Activated CD8-positive, alpha-beta T cell treated with anti-CD3 and anti-CD28 coated beads, Interleukin-2, amount 10 ng/mL, durations not matched to agents 7 days and 5 days (primary cell): ENCODE measurements around the gene SLC4A2. TPM values are rescaled to one million over a fixed set of nuclear protein-coding genes. Genes with fewer than 3 reads are reported as not detected.

Experiments
- ATAC-seq: fragments of 150-1000 bp; cut with Tn5 transposase; one replicate; pipeline ENCODE4 v1.10.0; 2021; ENCODE audit warnings: moderate library complexity
- CTCF ChIA-PET: fragments of 350-600 bp; sonication (Branson Sonifier 250); formaldehyde crosslinking; loops from one replicate; lab custom pipeline; 2021; ENCODE audit warnings: antibody characterized with exemption; lab: Charles Lee
- POLR2A ChIA-PET: fragments of 350-600 bp; sonication (Branson Sonifier 250); formaldehyde crosslinking; loops from one replicate; lab custom pipeline; 2021; ENCODE audit warnings: antibody characterized with exemption; lab: Charles Lee
- DNase-seq: peaks from one replicate; pipeline ENCODE4 v3.0.0-alpha.2; 2020
- H3K27ac Mint-ChIP-seq: one replicate; pipeline ENCODE4 v1.8.0; 2021; ENCODE audit warnings: mild to moderate bottlenecking, mixed read lengths
- H3K27me3 Mint-ChIP-seq: one replicate; pipeline ENCODE4 v1.8.0; 2021; ENCODE audit warnings: low read depth, mixed read lengths
- H3K36me3 Mint-ChIP-seq: one replicate; pipeline ENCODE4 v1.8.0; 2021; ENCODE audit warnings: low read depth, mixed read lengths
- H3K4me1 Mint-ChIP-seq: one replicate; pipeline ENCODE4 v1.8.0; 2021; ENCODE audit warnings: low read depth, mixed read lengths
- H3K4me3 Mint-ChIP-seq: one replicate; pipeline ENCODE4 v1.8.0; 2021; ENCODE audit warnings: mild to moderate bottlenecking, mixed read lengths
- H3K9me3 Mint-ChIP-seq: one replicate; pipeline ENCODE4 v1.8.0; 2022; ENCODE audit warnings: mixed read lengths; ENCODE audit not compliant: insufficient read depth
- total RNA-seq, 2 experiments: library from RNA; stranded (reverse); gene quantifications; one replicate each; pipeline ENCODE4 v1.2.3, GENCODE V29; 2021

Gene SLC4A2
- total RNA-seq, 2 experiments from 2014 or later: 107 to 112 TPM

DNA sequence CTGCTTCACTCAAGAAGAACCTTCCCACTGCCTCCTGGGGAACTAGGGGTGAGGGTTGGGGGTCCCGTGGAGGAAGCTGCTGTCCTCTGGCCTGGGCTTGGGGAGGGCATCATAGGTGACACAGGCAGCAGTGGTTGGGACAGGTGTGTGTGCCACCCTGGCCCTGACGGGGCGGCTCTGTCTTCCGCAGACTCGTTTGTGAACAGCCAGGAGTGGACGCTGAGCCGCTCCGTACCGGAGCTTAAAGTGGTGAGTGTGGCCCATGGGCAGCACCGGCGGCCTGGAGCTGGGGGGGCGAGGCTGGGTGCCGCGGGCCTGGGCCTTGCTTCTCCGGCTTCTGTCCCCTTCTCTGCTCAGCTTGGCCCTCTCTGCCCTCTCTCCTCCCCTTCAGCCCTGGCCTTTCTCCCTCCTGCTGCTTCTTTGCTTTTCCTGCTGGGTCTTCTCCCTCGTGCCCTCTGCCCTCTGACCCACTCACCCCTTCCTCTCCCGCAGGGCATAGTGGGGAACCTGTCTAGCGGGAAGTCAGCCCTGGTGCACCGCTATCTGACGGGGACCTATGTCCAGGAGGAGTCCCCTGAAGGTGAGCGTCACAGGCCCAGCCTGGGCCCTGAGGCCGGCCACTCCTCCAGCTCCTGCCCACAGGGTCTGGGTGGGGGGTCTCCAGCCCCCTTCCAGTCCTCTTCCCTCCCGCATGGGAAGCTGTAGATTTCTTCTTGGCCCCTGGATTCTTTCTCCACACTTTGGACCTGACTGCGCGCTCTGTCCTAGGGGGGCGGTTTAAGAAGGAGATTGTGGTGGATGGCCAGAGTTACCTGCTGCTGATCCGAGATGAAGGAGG is 57.4 kb downstream of the SLC4A2 start:
- Mint-ChIP-seq H3K27ac (peak overlapping the region; percentile 52), H3K36me3 (no peaks in the 10 kb centered on the region), H3K4me3 (peak overlapping the region; percentile 54), H3K4me1 (peaks cover 5% of the 10 kb centered on the region), H3K9me3 (no peaks in the 10 kb centered on the region), H3K27me3 (peaks cover 20% of the 10 kb centered on the region)
- CTCF ChIA-PET: interaction anchor here (1.0 to 1.8 kb wide), 3 partner anchors 89 to 127 kb away, joined by 3 to 7 read pairs (median 4); partner anchors contain the start of gene ABCB8
- POLR2A ChIA-PET: interaction anchor here (0.6 kb wide), 2 partner anchors 117 to 221 kb away, joined by 3 read pairs; no protein-coding TSS in a partner anchor
- DNase-seq: no peak
- ATAC-seq: no peak

DNA sequence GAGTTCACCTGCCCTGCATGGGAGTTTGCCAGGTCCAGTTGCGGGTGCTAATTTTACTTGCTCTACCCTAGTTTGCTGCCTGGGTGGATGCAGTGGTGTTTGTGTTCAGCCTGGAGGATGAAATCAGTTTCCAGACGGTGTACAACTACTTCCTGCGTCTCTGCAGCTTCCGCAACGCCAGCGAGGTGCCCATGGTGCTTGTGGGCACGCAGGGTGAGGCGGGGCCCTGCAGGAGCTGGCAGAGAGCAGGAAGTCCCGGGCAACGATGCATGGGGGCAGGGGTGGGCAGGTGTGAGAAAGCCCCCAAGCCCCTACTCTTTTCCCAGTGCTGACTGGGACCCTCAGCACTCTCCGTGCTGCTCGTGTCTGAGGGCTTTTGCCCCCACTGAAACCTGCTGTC is 58.2 kb downstream of the SLC4A2 start:
- CTCF ChIA-PET: interaction anchor here (0.8 to 1.8 kb wide), 3 partner anchors 89 to 154 kb away, joined by 3 to 7 read pairs (median 4); partner anchors contain the start of gene ABCB8
- Mint-ChIP-seq H3K4me3 (peak overlapping the region; percentile 54), H3K9me3 (no peaks in the 10 kb centered on the region), H3K27ac (peak overlapping the region; percentile 52), H3K36me3 (no peaks in the 10 kb centered on the region), H3K4me1 (peaks cover 5% of the 10 kb centered on the region), H3K27me3 (peaks cover 16% of the 10 kb centered on the region)
- ATAC-seq (peak; percentile 32), DNase-seq (peak; percentile 35)
- POLR2A ChIA-PET: interaction anchor here (0.6 kb wide), 1 partner anchor 117 kb away, joined by 3 read pairs; no protein-coding TSS in a partner anchor

GRCh38 chr7:151118108-151119054 is 59.0 kb downstream of the SLC4A2 start:
- no peak overlapping the region for H3K27ac Mint-ChIP-seq
- ChIA-PET POLR2A (no interaction called here), CTCF (interaction anchor here (0.8 to 2.6 kb wide), 5 partner anchors 8 to 155 kb away, joined by 3 to 9 read pairs (median 4); partner anchors contain the start of gene ABCB8)
- ATAC-seq: no peak
- H3K36me3 Mint-ChIP-seq: no peaks in the 10 kb centered on the region
- H3K27me3 Mint-ChIP-seq: peaks cover 12% of the 10 kb centered on the region
- no peak for DNase-seq
- no peaks in the 10 kb centered on the region for H3K9me3 Mint-ChIP-seq
- H3K4me3 Mint-ChIP-seq: no peak overlapping the region
- H3K4me1 Mint-ChIP-seq: peaks cover 5% of the 10 kb centered on the region

GRCh38 chr7:151119055-151119415 is 59.6 kb downstream of the SLC4A2 start:
- no peak for ATAC-seq
- no peak overlapping the region for H3K4me3 Mint-ChIP-seq
- no peaks in the 10 kb centered on the region for H3K9me3 Mint-ChIP-seq
- no peak overlapping the region for H3K27ac Mint-ChIP-seq
- H3K4me1 Mint-ChIP-seq: peaks cover 5% of the 10 kb centered on the region
- CTCF ChIA-PET: interaction anchor here (0.7 to 2.6 kb wide), 3 partner anchors 8 to 125 kb away, joined by 3 to 9 read pairs (median 4); no protein-coding TSS in a partner anchor
- peaks cover 6% of the 10 kb centered on the region for H3K27me3 Mint-ChIP-seq
- no peak for DNase-seq
- H3K36me3 Mint-ChIP-seq: no peaks in the 10 kb centered on the region
- POLR2A ChIA-PET: no interaction called here

GRCh38 chr7:151119902-151120301 is 60.5 kb downstream of the SLC4A2 start:
- Mint-ChIP-seq H3K4me3 (no peak overlapping the region), H3K27me3 (peaks cover 4% of the 10 kb centered on the region), H3K4me1 (peaks cover 5% of the 10 kb centered on the region), H3K36me3 (no peaks in the 10 kb centered on the region), H3K9me3 (no peaks in the 10 kb centered on the region), H3K27ac (no peak overlapping the region)
- ATAC-seq: no peak
- ChIA-PET POLR2A (interaction anchor here (0.6 kb wide), 1 partner anchor 1924 kb away, joined by 3 read pairs; no protein-coding TSS in a partner anchor), CTCF (interaction anchor here (0.7 to 2.6 kb wide), 4 partner anchors 9 to 124 kb away, joined by 3 to 9 read pairs (median 4); no protein-coding TSS in a partner anchor)
- no peak for DNase-seq

DNA sequence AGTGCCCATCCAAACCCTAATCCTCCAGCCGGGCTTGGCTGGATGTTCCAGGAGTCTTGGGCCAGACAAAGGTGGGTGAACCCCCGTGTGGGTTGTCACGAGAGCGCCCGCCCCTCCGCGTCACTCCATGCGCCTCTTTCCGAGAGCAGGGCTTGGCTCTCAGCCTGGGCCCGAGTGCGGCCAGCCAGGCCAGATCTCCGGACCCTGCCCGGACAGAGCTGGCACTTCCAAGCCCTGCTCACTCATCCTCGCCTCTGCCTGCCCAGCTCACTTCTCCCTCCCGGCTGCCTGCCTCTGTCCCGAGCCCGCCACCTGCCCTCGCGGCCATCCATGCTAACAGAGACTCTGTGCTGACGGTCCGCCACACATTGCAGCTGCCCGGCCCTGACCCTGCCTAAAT is 61.5 kb downstream of the SLC4A2 start:
- POLR2A ChIA-PET: no interaction called here
- H3K4me3 Mint-ChIP-seq: no peak overlapping the region
- H3K9me3 Mint-ChIP-seq: no peaks in the 10 kb centered on the region

GRCh38 chr7:151121380-151122170 is 62.2 kb downstream of the SLC4A2 start:
- no peak for ATAC-seq
- POLR2A ChIA-PET: no interaction called here
- Mint-ChIP-seq H3K27me3 (no peaks in the 10 kb centered on the region), H3K9me3 (no peaks in the 10 kb centered on the region), H3K4me1 (no peaks in the 10 kb centered on the region), H3K36me3 (no peaks in the 10 kb centered on the region), H3K4me3 (no peak overlapping the region), H3K27ac (no peak overlapping the region)
- no peak for DNase-seq
- CTCF ChIA-PET: interaction anchor here (0.7 to 1.3 kb wide), 2 partner anchors 122 to 413 kb away, joined by 3 read pairs; no protein-coding TSS in a partner anchor

More for the DNA sequence above, 61.5 kb downstream of the SLC4A2 start:
- H3K27ac Mint-ChIP-seq: no peak overlapping the region
- no peaks in the 10 kb centered on the region for H3K36me3 Mint-ChIP-seq
- DNase-seq: no peak
- no peak for ATAC-seq
- peaks cover 2% of the 10 kb centered on the region for H3K4me1 Mint-ChIP-seq
- CTCF ChIA-PET: interaction anchor here (1.3 to 2.6 kb wide), 2 partner anchors 10 to 123 kb away, joined by 3 to 9 read pairs; no protein-coding TSS in a partner anchor
- peaks cover under 1% of the 10 kb centered on the region for H3K27me3 Mint-ChIP-seq

GRCh38 chr7:151122276-151122675 is 62.9 kb downstream of the SLC4A2 start:
- no peaks in the 10 kb centered on the region for H3K36me3 Mint-ChIP-seq
- no peak overlapping the region for H3K27ac Mint-ChIP-seq
- no peak overlapping the region for H3K4me3 Mint-ChIP-seq
- H3K9me3 Mint-ChIP-seq: no peaks in the 10 kb centered on the region
- ATAC-seq (no peak), DNase-seq (no peak)
- H3K27me3 Mint-ChIP-seq: no peaks in the 10 kb centered on the region
- CTCF ChIA-PET: interaction anchor here (0.7 kb wide), 1 partner anchor 412 kb away, joined by 3 read pairs; no protein-coding TSS in a partner anchor
- no peaks in the 10 kb centered on the region for H3K4me1 Mint-ChIP-seq
- POLR2A ChIA-PET: no interaction called here

DNA sequence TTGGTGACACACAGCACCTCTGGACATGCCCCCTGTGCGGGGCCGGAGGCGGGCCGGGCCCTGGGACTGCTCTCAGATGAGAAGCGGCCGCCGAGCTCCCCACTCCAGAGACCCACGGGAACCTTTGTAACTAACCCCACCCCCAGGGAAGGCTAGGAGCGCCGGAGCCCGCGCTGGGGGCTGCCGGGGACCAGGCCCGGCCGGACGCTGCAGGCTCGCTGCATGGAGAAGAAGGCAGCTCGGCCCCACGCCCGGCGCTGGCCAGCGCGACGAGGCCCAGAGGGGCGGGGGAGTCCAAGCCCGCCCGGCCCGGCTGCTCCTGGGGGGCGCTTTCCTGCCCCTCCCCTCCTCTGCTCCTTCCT is 63.4 kb downstream of the SLC4A2 start:
- DNase-seq (no peak), ATAC-seq (no peak)
- Mint-ChIP-seq H3K9me3 (no peaks in the 10 kb centered on the region), H3K27me3 (no peaks in the 10 kb centered on the region), H3K4me3 (no peak overlapping the region), H3K4me1 (no peaks in the 10 kb centered on the region), H3K27ac (no peak overlapping the region), H3K36me3 (no peaks in the 10 kb centered on the region)
- ChIA-PET POLR2A (no interaction called here), CTCF (interaction anchor here (2.2 kb wide), 1 partner anchor 12 kb away, joined by 22 read pairs; no protein-coding TSS in a partner anchor)

- Mint-ChIP-seq H3K27me3 (no peaks in the 10 kb centered on the region), H3K9me3 (no peaks in the 10 kb centered on the region), H3K36me3 (no peaks in the 10 kb centered on the region), H3K4me3 (no peak overlapping the region), H3K4me1 (no peaks in the 10 kb centered on the region), H3K27ac (no peak overlapping the region)
- ChIA-PET POLR2A (interaction anchor here (0.5 to 0.6 kb wide), 2 partner anchors 16 to 47 kb away, joined by 3 read pairs; no protein-coding TSS in a partner anchor), CTCF (interaction anchor here (0.6 to 2.4 kb wide), 32 partner anchors 8 to 241 kb away, joined by 3 to 23 read pairs (median 6); partner anchors contain the start of genes ABCB8, ABCF2, ASB10 and CHPF2)
- no peak for DNase-seq
- ATAC-seq: no peak
These were observed 63.9 kb downstream of the SLC4A2 start for GRCh38 chr7:151123158-151123821.
